ENCODE data around the gene PSMD2.

PSMD2 gene

GRCh38 chr3:184357248-184358123 is 58.4 kb downstream of the PSMD2 start:
- no peak for DNase-seq (ENCODE audit: low spot score)

- no peak for DNase-seq (ENCODE audit: low spot score)
Observed at GRCh38 chr3:184358124-184358767, 59.2 kb downstream of the PSMD2 start.

Data from GM03348 (cell line).